Measurements from ENCODE around the gene TDRD9.

DNA sequence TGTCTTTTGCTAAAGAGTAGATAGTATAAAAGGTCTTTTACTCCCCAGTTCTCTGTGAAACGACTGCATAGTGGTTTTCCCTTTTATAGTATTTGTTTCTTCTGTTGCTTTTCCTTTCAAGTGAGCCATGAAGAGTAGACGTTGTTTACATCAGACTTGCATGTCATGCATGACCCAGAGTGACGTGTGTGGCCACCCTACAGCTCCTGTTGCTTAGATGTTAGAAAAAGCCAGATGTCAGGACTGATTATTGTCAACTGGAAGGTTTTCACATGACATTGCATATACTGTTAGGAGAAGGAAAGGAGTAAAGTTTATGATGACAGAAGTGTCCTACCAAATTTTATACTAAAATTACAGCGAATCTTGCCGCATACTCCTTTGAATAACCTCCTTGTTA is 15.4 kb downstream of the TDRD9 start:
- no peak for TF ChIP-seq EZH2phosphoT487 (IDR thresholded peaks at IDR 0.05; ENCODE audit: insufficient read depth, low read depth)
- TF ChIP-seq EZH2 (IDR thresholded peaks at IDR 0.05; ENCODE audit: insufficient read depth, poor library complexity, severe bottlenecking), result no peak
